Measurements from ENCODE around the gene GPATCH4.

DNA sequence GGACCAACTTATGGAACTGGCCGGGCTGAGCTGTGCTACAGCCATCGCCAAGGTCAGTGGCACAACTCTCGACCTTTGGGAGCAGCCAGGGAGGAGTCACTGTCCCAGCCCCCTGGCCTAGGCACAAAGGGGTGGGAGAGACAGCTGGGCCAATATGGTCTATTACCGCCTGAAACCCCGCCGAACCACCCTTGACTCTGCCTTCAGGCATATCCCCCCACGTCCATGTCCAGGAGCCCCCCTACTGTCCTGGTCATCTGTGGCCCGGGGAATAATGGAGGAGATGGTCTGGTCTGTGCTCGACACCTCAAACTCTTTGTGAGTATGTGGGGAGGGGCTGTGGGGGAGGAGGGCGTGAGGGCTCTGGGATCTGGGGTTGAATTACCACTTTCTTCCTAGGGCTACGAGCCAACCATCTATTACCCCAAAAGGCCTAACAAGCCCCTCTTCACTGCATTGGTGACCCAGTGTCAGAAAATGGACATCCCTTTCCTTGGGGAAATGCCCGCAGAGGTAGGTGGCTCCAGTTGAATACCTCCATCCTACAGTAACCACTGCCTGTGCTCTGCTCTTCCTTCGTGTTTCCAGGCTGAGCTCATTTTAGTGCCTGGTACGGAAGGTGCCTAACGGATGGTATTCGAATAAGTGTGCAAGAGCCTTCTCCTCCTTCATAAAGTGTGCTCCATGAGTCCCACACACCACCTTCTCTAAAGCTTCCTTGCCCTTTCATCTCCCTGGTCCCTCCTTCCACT lies 8.9 kb downstream of the GPATCH4 start:
- TF ChIP-seq, protein P1, sequence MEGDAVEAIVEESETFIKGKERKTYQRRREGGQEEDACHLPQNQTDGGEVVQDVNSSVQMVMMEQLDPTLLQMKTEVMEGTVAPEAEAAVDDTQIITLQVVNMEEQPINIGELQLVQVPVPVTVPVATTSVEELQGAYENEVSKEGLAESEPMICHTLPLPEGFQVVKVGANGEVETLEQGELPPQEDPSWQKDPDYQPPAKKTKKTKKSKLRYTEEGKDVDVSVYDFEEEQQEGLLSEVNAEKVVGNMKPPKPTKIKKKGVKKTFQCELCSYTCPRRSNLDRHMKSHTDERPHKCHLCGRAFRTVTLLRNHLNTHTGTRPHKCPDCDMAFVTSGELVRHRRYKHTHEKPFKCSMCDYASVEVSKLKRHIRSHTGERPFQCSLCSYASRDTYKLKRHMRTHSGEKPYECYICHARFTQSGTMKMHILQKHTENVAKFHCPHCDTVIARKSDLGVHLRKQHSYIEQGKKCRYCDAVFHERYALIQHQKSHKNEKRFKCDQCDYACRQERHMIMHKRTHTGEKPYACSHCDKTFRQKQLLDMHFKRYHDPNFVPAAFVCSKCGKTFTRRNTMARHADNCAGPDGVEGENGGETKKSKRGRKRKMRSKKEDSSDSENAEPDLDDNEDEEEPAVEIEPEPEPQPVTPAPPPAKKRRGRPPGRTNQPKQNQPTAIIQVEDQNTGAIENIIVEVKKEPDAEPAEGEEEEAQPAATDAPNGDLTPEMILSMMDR (conservative IDR thresholded peaks at IDR 0.05 in 1 of 2, IDR thresholded peaks at IDR 0.05 in 1 of 2; ENCODE audit: low read depth in 1 of 2, low read length in 2 of 2), result no peak
- TF ChIP-seq EZH2 (IDR thresholded peaks at IDR 0.05; ENCODE audit: low read length, missing control alignments), result no peak
